GM21390 (cell line): ENCODE results near the gene MSI2.

Experiments
- ATAC-seq: cut with Tn5 transposase; IDR thresholded peaks from one replicate; pipeline ENCODE4 v1.9.1; 2021; ENCODE audit not compliant: unreplicated experiment

Gene MSI2

GRCh38 chr17:57425903-57426880, 169.9 kb downstream of the MSI2 start:
- no peak for ATAC-seq

GRCh38 chr17:57429966-57430365, 173.6 kb downstream of the MSI2 start:
- no peak for ATAC-seq

- no peak for ATAC-seq
Measured at GRCh38 chr17:57431415-57431814, 175.1 kb downstream of the MSI2 start.

- no peak for ATAC-seq
Measured at GRCh38 chr17:57432507-57433277, 176.4 kb downstream of the MSI2 start.

- no peak for ATAC-seq
Measured at GRCh38 chr17:57433452-57433851, 177.1 kb downstream of the MSI2 start.

GRCh38 chr17:57434361-57434760, 178.0 kb downstream of the MSI2 start:
- no peak for ATAC-seq

GRCh38 chr17:57436565-57436964, 180.2 kb downstream of the MSI2 start:
- ATAC-seq, result no peak

- no peak for ATAC-seq
Measured at GRCh38 chr17:57438066-57438731, 181.9 kb downstream of the MSI2 start.

GRCh38 chr17:57439651-57440050, 183.3 kb downstream of the MSI2 start:
- ATAC-seq, result no peak

- ATAC-seq, result no peak
Measured at GRCh38 chr17:57440522-57441269, 184.4 kb downstream of the MSI2 start.

- no peak for ATAC-seq
Measured at GRCh38 chr17:57441270-57441600, 184.9 kb downstream of the MSI2 start.

- no peak for ATAC-seq
Measured at GRCh38 chr17:57442401-57442823, 186.1 kb downstream of the MSI2 start.

GRCh38 chr17:57442914-57443571, 186.7 kb downstream of the MSI2 start:
- no peak for ATAC-seq

GRCh38 chr17:57443781-57444180, 187.5 kb downstream of the MSI2 start:
- no peak for ATAC-seq

- no peak for ATAC-seq
Measured at GRCh38 chr17:57444682-57445450, 188.5 kb downstream of the MSI2 start.

- no peak for ATAC-seq
Measured at GRCh38 chr17:57445772-57446472, 189.6 kb downstream of the MSI2 start.

GRCh38 chr17:57447357-57447989, 191.2 kb downstream of the MSI2 start:
- ATAC-seq, result no peak

GRCh38 chr17:57447990-57448758, 191.9 kb downstream of the MSI2 start:
- no peak for ATAC-seq
